Neuronal stem cell (in vitro differentiated cells): ENCODE results near the gene BAG3.

Source experiments
- DNase-seq: peaks from one replicate; pipeline ENCODE4 v3.0.0-alpha.2; 2013; ENCODE audit warnings: low spot score
- H2AFZ ChIP-seq: one replicate; pipeline ENCODE4 v1.6.1; 2013; ENCODE audit warnings: mild to moderate bottlenecking, low read length, inconsistent platforms
- H2AK5ac ChIP-seq: 2 replicates; pipeline ENCODE4 v1.6.1; 2013; ENCODE audit warnings: low read depth, mild to moderate bottlenecking, inconsistent platforms, low read length, moderate library complexity, mixed read lengths
- H2BK120ac ChIP-seq: 2 replicates; pipeline ENCODE4 v1.6.1; 2013; ENCODE audit warnings: low read depth, mild to moderate bottlenecking, inconsistent platforms, low read length, moderate library complexity, mixed read lengths
- H2BK12ac ChIP-seq: one replicate; pipeline ENCODE4 v1.6.1; 2013; ENCODE audit warnings: low read length, inconsistent platforms
- H2BK15ac ChIP-seq: 2 replicates; pipeline ENCODE4 v1.6.1; 2013; ENCODE audit warnings: mild to moderate bottlenecking, low read length, inconsistent platforms, mixed read lengths
- H2BK5ac ChIP-seq: one replicate; pipeline ENCODE4 v1.6.1; 2013; ENCODE audit warnings: inconsistent platforms, mild to moderate bottlenecking, low read length, moderate library complexity
- H3K14ac ChIP-seq: one replicate; pipeline ENCODE4 v1.6.1; 2013; ENCODE audit warnings: low read length, inconsistent platforms
- H3K18ac ChIP-seq: 2 replicates; pipeline ENCODE4 v1.6.1; 2013; ENCODE audit warnings: low read length, inconsistent platforms
- H3K23ac ChIP-seq: 2 replicates; pipeline ENCODE4 v1.6.1; 2013; ENCODE audit warnings: low read depth, mild to moderate bottlenecking, mixed read lengths, low read length, inconsistent platforms; ENCODE audit not compliant: poor library complexity
- H3K27ac ChIP-seq: replicated peaks from 3 replicates; pipeline ENCODE4 v1.5.1; 2013; ENCODE audit warnings: low read length, inconsistent platforms
- H3K27me3 ChIP-seq, 3 experiments: 2 replicates each; pipeline ENCODE4 v1.6.1; 2013; ENCODE audit warnings: low read length in 3 of 3, mild to moderate bottlenecking in 2 of 3, inconsistent platforms in 1 of 3, low read depth in 1 of 3, mixed read lengths in 1 of 3, moderate library complexity in 1 of 3; ENCODE audit not compliant: control insufficient read depth in 3 of 3, insufficient read depth in 3 of 3
- H3K36me3 ChIP-seq, 2 donors: replicated peaks in 1 of 2; 2 replicates each; pipeline ENCODE4 v1.6.1; 2013; ENCODE audit warnings: low read length in 2 of 2; ENCODE audit not compliant: control insufficient read depth in 2 of 2, insufficient read depth in 2 of 2
- H3K4ac ChIP-seq: 2 replicates; pipeline ENCODE4 v1.6.1; 2013; ENCODE audit warnings: inconsistent platforms, mild to moderate bottlenecking, low read length, moderate library complexity
- H3K4me1 ChIP-seq, 2 donors: 1 replicate in 1 of 2; 2 replicates in 1 of 2; pipeline ENCODE4 v1.6.1; 2013; ENCODE audit warnings: low read length in 2 of 2, low read depth in 1 of 2; ENCODE audit not compliant: control insufficient read depth in 2 of 2, insufficient read depth in 1 of 2
- H3K4me2 ChIP-seq: one replicate; pipeline ENCODE4 v1.6.1; 2013; ENCODE audit warnings: mild to moderate bottlenecking, low read length, inconsistent platforms; ENCODE audit not compliant: insufficient read depth, poor library complexity, severe bottlenecking
- H3K4me3 ChIP-seq, 2 donors: 2 replicates each; pipeline ENCODE4 v1.5.1; 2013; ENCODE audit warnings: low read length in 2 of 2, mild to moderate bottlenecking in 2 of 2, inconsistent platforms in 1 of 2, moderate library complexity in 1 of 2
- H3K79me1 ChIP-seq: one replicate; pipeline ENCODE4 v1.6.1; 2013; ENCODE audit warnings: low read depth, mild to moderate bottlenecking, inconsistent platforms, low read length, moderate library complexity
- H3K9ac ChIP-seq: one replicate; pipeline ENCODE4 v1.6.1; 2013; ENCODE audit warnings: mild to moderate bottlenecking, low read depth, low read length, inconsistent platforms; ENCODE audit not compliant: poor library complexity
- H3K9me3 ChIP-seq, 2 donors: replicated peaks in 1 of 2; 2 replicates each; pipeline versions ENCODE3 to v1.6.1; 2013; ENCODE audit warnings: low read length in 2 of 2, mild to moderate bottlenecking in 2 of 2, inconsistent platforms in 1 of 2, low read depth in 1 of 2, mixed read lengths in 1 of 2, moderate library complexity in 1 of 2; ENCODE audit not compliant: control insufficient read depth in 2 of 2, insufficient read depth in 1 of 2
- H4K8ac ChIP-seq: one replicate; pipeline ENCODE4 v1.6.1; 2013; ENCODE audit warnings: low read depth, mild to moderate bottlenecking, inconsistent platforms, low read length, moderate library complexity
- H4K91ac ChIP-seq: one replicate; pipeline ENCODE4 v1.6.1; 2013; ENCODE audit warnings: low read length, low read depth, mild to moderate bottlenecking, inconsistent platforms; ENCODE audit not compliant: poor library complexity
- WGBS, 2 donors: extraction: QIAGEN DNeasy Blood & Tissue Kit; methylation state at CpG; one replicate each; pipeline ENCODE4 v1.1.7; 2013; ENCODE audit warnings: missing lambda C conversion rate in 2 of 2, mixed read lengths in 1 of 2; ENCODE audit not compliant: insufficient read length in 2 of 2, insufficient replicate concordance in 1 of 2; ENCODE audit errors: extremely low coverage in 2 of 2; 5-methylcytosine and 5-hydroxymethylcytosine counted together

BAG3 gene

GRCh38 chr10:119655566-119656001 lies 4.4 kb downstream of the BAG3 start:
- Histone ChIP-seq H2AFZ (no peak overlapping the region), H2BK15ac (no peak overlapping the region), H2BK12ac (no peak overlapping the region), H3K9me3 (peaks cover 4 to 7% of the 10 kb centered on the region in 2 donors), H3K4me2 (no peak overlapping the region), H3K14ac (no peak overlapping the region), H2BK120ac (no peak overlapping the region), H3K23ac (no peak overlapping the region), H2AK5ac (no peak overlapping the region), H4K8ac (no peak overlapping the region), H3K27ac (no peak overlapping the region), H3K9ac (no peak overlapping the region), H3K4me3 (no peak overlapping the region), H4K91ac (no peak overlapping the region), H3K27me3 (no peaks in the 10 kb centered on the region), H3K36me3 (peaks cover 0 to 52% of the 10 kb centered on the region in 2 donors), H3K79me1 (peaks cover 8% of the 10 kb centered on the region), H3K4me1 (peaks cover 17 to 31% of the 10 kb centered on the region in 2 donors), H2BK5ac (no peak overlapping the region), H3K4ac (no peak overlapping the region), H3K18ac (no peak overlapping the region)
- no peak for DNase-seq
- no CpG with 5 or more reads among the region's 11 CpGs for WGBS, 2 donors

GRCh38 chr10:119656760-119657159 lies 5.6 kb downstream of the BAG3 start:
- Histone ChIP-seq H3K18ac (no peak overlapping the region), H3K4me1 (peaks cover 17 to 31% of the 10 kb centered on the region in 2 donors), H3K36me3 (peaks cover 0 to 52% of the 10 kb centered on the region in 2 donors), H2AK5ac (no peak overlapping the region), H2BK120ac (no peak overlapping the region), H3K14ac (no peak overlapping the region), H2BK12ac (no peak overlapping the region), H3K27ac (no peak overlapping the region), H4K8ac (no peak overlapping the region), H3K27me3 (no peaks in the 10 kb centered on the region), H3K4ac (no peak overlapping the region), H3K4me3 (no peak overlapping the region), H3K9me3 (peaks cover 4 to 7% of the 10 kb centered on the region in 2 donors), H2AFZ (no peak overlapping the region), H2BK15ac (no peak overlapping the region), H3K4me2 (no peak overlapping the region), H3K23ac (no peak overlapping the region), H4K91ac (no peak overlapping the region), H3K79me1 (peaks cover 8% of the 10 kb centered on the region), H3K9ac (no peak overlapping the region), H2BK5ac (no peak overlapping the region)
- no CpG with 5 or more reads among the region's 2 CpGs for WGBS, 2 donors
- no peak for DNase-seq

GRCh38 chr10:119657725-119658124 lies 6.5 kb downstream of the BAG3 start:
- Histone ChIP-seq H2BK120ac (no peak overlapping the region), H4K8ac (no peak overlapping the region), H2BK15ac (no peak overlapping the region), H2AK5ac (no peak overlapping the region), H3K9ac (no peak overlapping the region), H3K27ac (peak overlapping the region; percentile 7), H3K79me1 (peaks cover 8% of the 10 kb centered on the region), H3K9me3 (peaks cover 4 to 7% of the 10 kb centered on the region in 2 donors), H3K27me3 (no peaks in the 10 kb centered on the region), H4K91ac (no peak overlapping the region), H2BK12ac (no peak overlapping the region), H3K23ac (no peak overlapping the region), H3K18ac (no peak overlapping the region), H3K14ac (no peak overlapping the region), H2BK5ac (no peak overlapping the region), H3K36me3 (peaks cover 0 to 56% of the 10 kb centered on the region in 2 donors), H3K4me3 (no peak overlapping the region), H3K4me2 (no peak overlapping the region), H2AFZ (no peak overlapping the region), H3K4ac (no peak overlapping the region), H3K4me1 (peaks cover 17 to 31% of the 10 kb centered on the region in 2 donors)
- no CpG with 5 or more reads among the region's 7 CpGs for WGBS, 2 donors
- DNase-seq: no peak

GRCh38 chr10:119658274-119658673 lies 7.1 kb downstream of the BAG3 start:
- Histone ChIP-seq H3K4ac (no peak overlapping the region), H2BK15ac (no peak overlapping the region), H4K8ac (no peak overlapping the region), H3K23ac (no peak overlapping the region), H2BK5ac (no peak overlapping the region), H4K91ac (no peak overlapping the region), H2AK5ac (no peak overlapping the region), H3K4me1 (peaks cover 17 to 27% of the 10 kb centered on the region in 2 donors), H3K18ac (peak overlapping the region; percentile 73), H3K9ac (no peak overlapping the region), H3K4me3 (no peak overlapping the region), H3K27me3 (no peaks in the 10 kb centered on the region), H3K9me3 (peaks cover 4 to 7% of the 10 kb centered on the region in 2 donors), H2BK12ac (no peak overlapping the region), H3K14ac (no peak overlapping the region), H3K27ac (no peak overlapping the region), H3K79me1 (peaks cover 8% of the 10 kb centered on the region), H2BK120ac (no peak overlapping the region), H2AFZ (no peak overlapping the region), H3K36me3 (peaks cover 0 to 56% of the 10 kb centered on the region in 2 donors), H3K4me2 (no peak overlapping the region)
- DNase-seq: no peak
- no CpG with 5 or more reads among the region's 13 CpGs for WGBS, 2 donors
